ENCODE data around the gene ARL4D.

The ARL4D gene

GRCh38 chr17:43427362-43428043, 28.7 kb downstream of the ARL4D start:
- DNase-seq (ENCODE audit: low spot score), result no peak

- DNase-seq (ENCODE audit: low spot score), result no peak
Observed at GRCh38 chr17:43428524-43428923, 29.7 kb downstream of the ARL4D start.

- no peak for DNase-seq (ENCODE audit: low spot score)
Observed at GRCh38 chr17:43430936-43431713, 32.3 kb downstream of the ARL4D start.

- DNase-seq (ENCODE audit: low spot score), result no peak
Observed at GRCh38 chr17:43431714-43432523, 33.1 kb downstream of the ARL4D start.

- no peak for DNase-seq (ENCODE audit: low spot score)
Observed at GRCh38 chr17:43434902-43435319, 36.1 kb downstream of the ARL4D start.

GRCh38 chr17:43437756-43438155, 39.0 kb downstream of the ARL4D start:
- no peak for DNase-seq (ENCODE audit: low spot score)

- no peak for DNase-seq (ENCODE audit: low spot score)
Observed at GRCh38 chr17:43438626-43439025, 39.8 kb downstream of the ARL4D start.

GRCh38 chr17:43439041-43439440, 40.2 kb downstream of the ARL4D start:
- DNase-seq (ENCODE audit: low spot score), result no peak

- no peak for DNase-seq (ENCODE audit: low spot score)
Observed at GRCh38 chr17:43442711-43443110, 43.9 kb downstream of the ARL4D start.

- no peak for DNase-seq (ENCODE audit: low spot score)
Observed at GRCh38 chr17:43443381-43443780, 44.6 kb downstream of the ARL4D start.

GRCh38 chr17:43444223-43445008, 45.6 kb downstream of the ARL4D start:
- no peak for DNase-seq (ENCODE audit: low spot score)

- DNase-seq (ENCODE audit: low spot score), result no peak
Observed at GRCh38 chr17:43445009-43445589, 46.3 kb downstream of the ARL4D start.

GRCh38 chr17:43446773-43447172, 48.0 kb downstream of the ARL4D start:
- DNase-seq (ENCODE audit: low spot score), result no peak

GRCh38 chr17:43448720-43449469, 50.1 kb downstream of the ARL4D start:
- DNase-seq (ENCODE audit: low spot score), result no peak

GRCh38 chr17:43449470-43450248, 50.9 kb downstream of the ARL4D start:
- no peak for DNase-seq (ENCODE audit: low spot score)

Data from iPS-NIHi11 (cell line).